HG02885 (cell line): ENCODE data around the gene RHO.

Experiments used
- ATAC-seq: cut with Tn5 transposase; IDR thresholded peaks from one replicate; pipeline ENCODE4 v1.9.1; 2021; ENCODE audit warnings: mild to moderate bottlenecking; ENCODE audit not compliant: unreplicated experiment, poor library complexity

RHO gene

GRCh38 chr3:129518581-129518980 is 9.9 kb upstream of the RHO start:
- ATAC-seq = no peak

DNA sequence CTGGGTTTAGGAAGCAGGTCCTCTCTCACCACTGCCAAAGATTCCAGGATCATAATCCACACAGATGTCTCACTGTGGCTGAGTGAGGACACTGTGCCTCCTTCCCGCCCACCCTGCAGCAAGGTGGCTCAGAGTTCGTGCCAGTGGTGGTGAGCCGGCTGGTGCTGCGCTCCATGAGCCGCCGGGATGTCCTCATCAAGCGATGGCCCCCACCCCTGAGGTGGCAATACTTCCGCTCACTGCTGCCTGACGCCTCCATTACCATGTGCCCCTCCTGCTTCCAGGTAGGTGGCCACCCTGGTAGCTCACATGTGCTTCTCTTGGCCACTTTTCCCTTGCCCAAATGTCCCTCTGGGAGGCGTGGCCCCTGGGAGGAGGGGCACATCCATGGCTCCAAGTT is 9.0 kb upstream of the RHO start:
- ATAC-seq = no peak

- no peak for ATAC-seq
These were observed 8.3 kb upstream of the RHO start for GRCh38 chr3:129519896-129520715.

DNA sequence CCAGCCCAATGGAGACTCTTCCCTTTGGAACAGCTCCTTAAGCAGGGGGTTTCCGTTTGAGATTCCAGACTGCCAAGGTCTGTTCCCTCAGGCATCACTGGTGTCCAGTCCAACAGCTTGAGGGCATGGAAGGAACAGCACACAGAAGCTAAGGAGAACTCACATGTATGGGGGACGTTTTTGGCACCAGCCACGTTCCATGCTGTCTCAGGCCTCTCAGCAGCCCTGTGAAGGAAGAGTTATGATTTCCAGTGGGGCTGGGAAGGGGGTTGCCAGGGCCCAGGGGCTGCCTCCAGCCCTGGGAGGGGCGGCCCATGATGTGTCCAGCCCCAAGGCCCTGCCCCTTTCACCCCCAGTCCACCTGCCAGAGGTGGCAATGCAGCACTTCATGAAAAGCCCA is 7.5 kb upstream of the RHO start:
- ATAC-seq = no peak

DNA sequence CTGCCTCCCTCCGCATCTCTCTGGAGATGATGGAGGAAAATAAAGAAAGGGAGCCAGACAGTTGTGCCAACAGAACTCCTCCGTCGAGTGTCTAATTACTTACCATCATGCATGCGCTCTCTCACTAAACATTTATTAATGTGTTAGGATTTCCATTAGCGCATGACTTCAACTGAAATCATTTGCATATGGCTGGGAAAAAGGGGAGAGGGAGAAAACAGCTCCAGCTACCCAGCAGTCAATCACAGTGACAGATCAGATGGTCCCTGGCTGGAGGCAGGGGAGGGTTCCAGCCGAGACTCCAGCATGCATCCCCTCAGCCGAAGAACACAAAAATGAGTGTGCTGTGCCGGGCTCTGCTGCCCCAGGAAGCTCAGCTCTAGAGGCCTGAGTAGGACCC is 6.8 kb upstream of the RHO start:
- no peak for ATAC-seq

DNA sequence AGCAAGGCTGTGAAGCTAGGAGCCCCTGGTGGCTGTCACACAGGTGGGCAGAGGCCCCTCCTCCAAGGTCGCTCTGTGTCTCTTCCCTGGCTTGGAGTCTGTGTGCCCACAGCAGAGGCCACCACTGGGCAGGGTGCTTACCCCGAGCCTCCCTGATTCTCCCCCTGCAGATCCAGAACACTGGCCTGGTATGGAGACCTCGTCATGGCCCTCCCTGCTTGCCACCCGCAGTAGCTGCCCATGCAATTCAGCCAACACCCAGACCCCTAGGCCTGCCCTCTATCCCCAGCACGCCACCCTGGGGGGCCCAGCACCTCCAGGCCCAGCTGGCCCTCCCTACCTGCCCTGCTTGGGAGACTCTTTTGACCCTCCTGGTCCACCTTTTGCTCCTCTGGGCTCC is 5.5 kb upstream of the RHO start:
- ATAC-seq = no peak

- ATAC-seq = no peak
These were observed 4.4 kb upstream of the RHO start for GRCh38 chr3:129524081-129524480.

DNA sequence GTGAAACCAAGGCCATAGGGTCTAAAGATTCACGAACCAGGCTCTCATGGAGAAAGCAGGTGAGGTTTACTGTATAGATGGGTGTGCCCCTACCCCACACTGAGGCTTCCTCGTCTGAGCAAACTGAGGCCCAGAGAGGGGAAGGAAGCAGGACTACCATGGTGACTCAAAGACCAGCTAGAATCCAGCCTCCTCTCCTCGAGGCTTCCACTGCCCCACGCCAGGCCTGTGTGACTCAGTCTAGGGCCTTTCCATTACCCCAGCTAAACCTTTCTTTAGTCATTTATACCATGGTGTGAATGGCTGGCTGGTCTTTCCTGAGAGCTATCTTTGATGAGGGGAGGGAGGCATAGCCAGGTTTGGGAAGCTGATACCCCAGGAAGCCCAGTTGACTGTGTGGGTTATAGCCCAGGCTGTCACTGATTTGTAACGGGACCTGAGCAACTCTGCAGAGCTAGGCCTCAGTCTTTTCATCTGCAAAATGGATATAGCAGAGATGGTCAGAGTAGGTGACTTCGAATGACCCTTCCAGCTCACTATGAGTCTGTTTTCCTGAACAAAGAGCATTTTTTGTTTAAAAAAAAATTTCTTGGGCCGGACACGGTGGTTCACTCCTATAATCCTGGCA is 3.0 kb upstream of the RHO start:
- no peak for ATAC-seq

GRCh38 chr3:129526121-129526900 is 2.1 kb upstream of the RHO start:
- ATAC-seq = peak; percentile 99

- no peak for ATAC-seq
These were observed 1.2 kb upstream of the RHO start for GRCh38 chr3:129527262-129527661.

GRCh38 chr3:129529436-129530210 is 1.2 kb downstream of the RHO start:
- no peak for ATAC-seq

DNA sequence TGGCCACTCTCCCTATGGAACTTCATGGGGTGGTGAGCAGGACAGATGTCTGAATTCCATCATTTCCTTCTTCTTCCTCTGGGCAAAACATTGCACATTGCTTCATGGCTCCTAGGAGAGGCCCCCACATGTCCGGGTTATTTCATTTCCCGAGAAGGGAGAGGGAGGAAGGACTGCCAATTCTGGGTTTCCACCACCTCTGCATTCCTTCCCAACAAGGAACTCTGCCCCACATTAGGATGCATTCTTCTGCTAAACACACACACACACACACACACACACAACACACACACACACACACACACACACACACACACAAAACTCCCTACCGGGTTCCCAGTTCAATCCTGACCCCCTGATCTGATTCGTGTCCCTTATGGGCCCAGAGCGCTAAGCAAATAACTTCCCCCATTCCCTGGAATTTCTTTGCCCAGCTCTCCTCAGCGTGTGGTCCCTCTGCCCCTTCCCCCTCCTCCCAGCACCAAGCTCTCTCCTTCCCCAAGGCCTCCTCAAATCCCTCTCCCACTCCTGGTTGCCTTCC is 1.9 kb downstream of the RHO start:
- no peak for ATAC-seq

- no peak for ATAC-seq
These were observed 2.4 kb downstream of the RHO start for GRCh38 chr3:129530821-129531220.

DNA sequence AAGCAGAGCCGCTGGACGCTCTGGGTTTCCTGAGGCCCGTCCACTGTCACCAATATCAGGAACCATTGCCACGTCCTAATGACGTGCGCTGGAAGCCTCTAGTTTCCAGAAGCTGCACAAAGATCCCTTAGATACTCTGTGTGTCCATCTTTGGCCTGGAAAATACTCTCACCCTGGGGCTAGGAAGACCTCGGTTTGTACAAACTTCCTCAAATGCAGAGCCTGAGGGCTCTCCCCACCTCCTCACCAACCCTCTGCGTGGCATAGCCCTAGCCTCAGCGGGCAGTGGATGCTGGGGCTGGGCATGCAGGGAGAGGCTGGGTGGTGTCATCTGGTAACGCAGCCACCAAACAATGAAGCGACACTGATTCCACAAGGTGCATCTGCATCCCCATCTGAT is 3.3 kb downstream of the RHO start:
- ATAC-seq = no peak

GRCh38 chr3:129532261-129532660 is 3.8 kb downstream of the RHO start:
- no peak for ATAC-seq

GRCh38 chr3:129533406-129533805 is 5.0 kb downstream of the RHO start:
- ATAC-seq = no peak

DNA sequence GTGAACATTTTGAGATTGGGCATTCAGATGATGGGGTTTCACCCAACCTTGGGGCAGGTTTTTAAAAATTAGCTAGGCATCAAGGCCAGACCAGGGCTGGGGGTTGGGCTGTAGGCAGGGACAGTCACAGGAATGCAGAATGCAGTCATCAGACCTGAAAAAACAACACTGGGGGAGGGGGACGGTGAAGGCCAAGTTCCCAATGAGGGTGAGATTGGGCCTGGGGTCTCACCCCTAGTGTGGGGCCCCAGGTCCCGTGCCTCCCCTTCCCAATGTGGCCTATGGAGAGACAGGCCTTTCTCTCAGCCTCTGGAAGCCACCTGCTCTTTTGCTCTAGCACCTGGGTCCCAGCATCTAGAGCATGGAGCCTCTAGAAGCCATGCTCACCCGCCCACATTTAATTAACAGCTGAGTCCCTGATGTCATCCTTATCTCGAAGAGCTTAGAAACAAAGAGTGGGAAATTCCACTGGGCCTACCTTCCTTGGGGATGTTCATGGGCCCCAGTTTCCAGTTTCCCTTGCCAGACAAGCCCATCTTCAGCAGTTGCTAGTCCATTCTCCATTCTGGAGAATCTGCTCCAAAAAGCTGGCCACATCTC is 6.1 kb downstream of the RHO start:
- ATAC-seq = no peak

- ATAC-seq = no peak
These were observed 6.6 kb downstream of the RHO start for GRCh38 chr3:129535075-129535474.

GRCh38 chr3:129536374-129536667 is 7.9 kb downstream of the RHO start:
- ATAC-seq = no peak

DNA sequence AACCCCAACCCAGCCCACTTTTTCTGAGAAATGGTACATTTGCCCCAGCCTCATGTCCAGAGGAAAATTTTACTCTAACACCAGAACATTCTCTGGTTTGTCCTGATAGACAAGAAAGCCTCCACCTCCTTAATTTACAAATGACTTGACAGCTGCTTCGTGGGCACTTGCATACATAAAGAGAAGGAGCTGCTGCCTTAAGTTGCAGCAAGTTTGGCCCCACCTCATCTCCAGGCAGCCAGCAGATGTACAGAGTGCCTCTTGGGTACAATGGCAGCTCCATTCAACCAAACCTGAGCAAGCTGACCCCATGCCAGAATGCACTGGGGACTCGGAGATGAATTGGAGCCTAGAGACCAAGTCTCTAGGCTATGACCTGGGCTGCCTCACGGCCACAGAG is 8.4 kb downstream of the RHO start:
- no peak for ATAC-seq
